GM13977 (cell line): Measurements from ENCODE around the gene TIMM44.

Experiments
- DNase-seq: peaks from one replicate; pipeline ENCODE4 v3.0.0; 2012; ENCODE audit warnings: low spot score
- CTCF ChIP-seq: IDR thresholded peaks from 2 replicates; pipeline ENCODE4 v1.5.1; 2012; ENCODE audit warnings: mild to moderate bottlenecking, control low read depth; ENCODE audit not compliant: insufficient read depth; ENCODE audit errors: extremely low read depth, missing control alignments
- in situ Hi-C: fragments of 300-500 bp; cut with MboI; formaldehyde crosslinking; loops from one replicate; pipeline ENCODE4 v1.12.0; 2022; ENCODE audit warnings: low sequenced_read_pairs, low pct_unique_long_range_greater_than_20kb, mixed read lengths, inconsistent platforms; ENCODE audit not compliant: unreplicated experiment

The TIMM44 gene

DNA sequence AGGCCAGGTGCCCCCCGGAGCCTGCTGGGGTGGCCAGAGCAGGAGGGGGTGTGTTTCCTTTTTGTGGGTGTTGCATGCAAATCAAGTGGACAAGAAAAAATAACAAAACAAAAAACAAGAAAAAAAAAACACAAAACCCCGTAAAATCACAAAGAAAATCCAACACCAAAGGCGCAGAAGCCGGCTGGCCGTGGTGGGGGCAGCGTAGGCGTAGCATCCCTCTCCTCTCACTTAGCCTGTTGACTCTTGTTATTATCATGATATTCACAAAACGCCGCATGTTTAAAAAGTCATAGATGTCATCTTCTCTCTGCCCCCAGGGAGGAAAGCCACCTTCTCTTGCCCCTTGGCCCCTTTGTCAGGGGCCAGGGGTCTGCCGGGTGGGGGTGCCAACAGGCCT, 29.8 kb downstream of the TIMM44 start:
- TF ChIP-seq CTCF = no peak

GRCh38 chr19:7912697-7913564, 30.5 kb downstream of the TIMM44 start:
- in situ Hi-C loops = no loop called here
- no peak for DNase-seq
- no peak for TF ChIP-seq CTCF

More for the DNA sequence above, 29.8 kb downstream of the TIMM44 start:
- in situ Hi-C loops = no loop called here
- DNase-seq = no peak

DNA sequence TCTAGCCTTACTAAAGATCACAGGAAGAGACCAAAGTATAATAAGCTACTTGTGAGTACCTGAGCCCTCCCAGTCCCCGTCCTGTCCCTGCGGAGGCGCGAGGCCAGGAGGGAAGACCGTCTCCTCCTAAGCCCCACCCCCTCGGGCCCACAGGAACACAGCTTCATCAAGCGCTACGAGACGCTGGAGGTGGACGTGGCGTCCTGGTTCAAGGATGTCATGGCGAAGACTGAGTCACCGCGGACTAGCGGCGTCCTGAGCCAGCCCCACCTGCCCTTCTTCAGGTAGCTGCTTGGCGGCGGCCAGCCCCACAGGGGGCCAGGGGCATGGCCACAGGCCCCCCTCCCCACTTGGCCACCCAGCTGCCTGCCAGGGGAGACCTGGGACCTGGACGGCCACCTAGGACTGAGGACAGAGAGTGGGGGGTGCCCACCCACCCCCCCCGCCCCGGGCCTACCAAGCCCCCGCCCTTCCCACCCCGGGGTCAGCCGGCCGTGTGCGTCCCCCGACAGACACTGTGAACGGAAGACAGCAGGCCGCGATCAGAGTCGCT, 31.2 kb downstream of the TIMM44 start:
- DNase-seq = no peak
- in situ Hi-C loops = no loop called here
- no peak for TF ChIP-seq CTCF

DNA sequence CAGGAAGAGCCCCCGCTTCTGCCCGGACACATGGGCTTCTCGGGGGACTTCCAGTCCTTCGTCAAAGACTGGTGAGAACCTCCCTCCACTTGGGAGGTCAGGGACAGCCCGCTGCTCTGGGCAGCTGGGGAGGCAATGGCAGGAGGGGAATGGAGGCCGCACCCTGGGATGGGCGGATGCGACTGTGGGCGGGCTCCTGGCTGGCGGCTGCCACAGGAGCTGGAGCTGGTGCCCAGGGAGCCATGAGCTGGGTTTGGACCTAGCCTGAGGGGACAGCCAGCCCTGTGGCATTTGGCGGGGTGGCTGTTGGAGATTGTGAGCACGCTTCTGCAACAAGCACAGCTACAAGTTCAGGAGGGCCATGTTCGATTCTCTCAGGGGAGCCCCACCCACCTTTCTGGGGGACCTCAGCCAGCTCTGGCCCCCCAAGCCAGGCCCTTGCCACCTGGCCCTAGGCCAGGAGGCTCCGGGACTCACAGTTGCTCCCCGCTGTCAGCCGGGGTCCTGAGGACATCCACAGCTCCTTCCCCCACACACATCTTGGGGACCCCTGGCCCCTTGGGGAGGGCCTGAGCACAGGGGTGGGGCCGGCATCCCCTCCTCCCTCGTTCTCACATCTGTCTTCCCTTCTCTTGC, 31.8 kb downstream of the TIMM44 start:
- no peak for DNase-seq
- in situ Hi-C loops = no loop called here
- TF ChIP-seq CTCF = no peak

GRCh38 chr19:7910321-7911161, 32.9 kb downstream of the TIMM44 start:
- in situ Hi-C loops = no loop called here
- no peak for TF ChIP-seq CTCF

GRCh38 chr19:7909471-7910067, 33.9 kb downstream of the TIMM44 start:
- in situ Hi-C loops = no loop called here
- DNase-seq = no peak
- no peak for TF ChIP-seq CTCF

More at GRCh38 chr19:7910321-7911161, 32.9 kb downstream of the TIMM44 start:
- no peak for DNase-seq
